HG02571 (cell line): ENCODE measurements around the gene MAP3K20.
"Not testable (repeated sequence)": the region's sequence is repeated elsewhere in the genome, so short reads cannot be mapped to it uniquely, and the experiment has no call there.

Source experiments
- ATAC-seq: cut with Tn5 transposase; IDR thresholded peaks from one replicate; pipeline ENCODE4 v1.9.1; 2021; ENCODE audit warnings: mild to moderate bottlenecking, moderate library complexity; ENCODE audit not compliant: unreplicated experiment

The MAP3K20 gene

DNA sequence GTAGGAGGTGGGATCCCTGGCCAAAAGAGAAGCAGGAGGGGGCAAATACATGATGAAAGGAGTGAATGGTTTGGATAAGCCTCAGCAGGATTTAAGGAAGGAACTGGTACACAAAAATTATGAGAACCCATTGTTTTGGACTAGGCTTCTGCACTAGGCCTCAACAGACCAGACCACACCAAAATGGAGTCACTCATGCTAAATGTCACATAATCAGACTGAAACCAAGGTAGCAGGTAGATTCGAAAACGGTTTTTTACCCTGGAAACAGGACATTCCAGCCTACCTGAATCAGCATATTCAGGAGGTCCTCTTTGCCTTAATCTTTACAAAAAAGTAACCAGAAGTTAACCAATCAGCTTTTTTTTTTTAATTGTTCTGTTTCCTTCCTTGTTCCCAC, 229.7 kb downstream of the MAP3K20 start:
- no peak for ATAC-seq

- peak; percentile 74 for ATAC-seq
Observed at GRCh38 chr2:173307293-173307692, 231.6 kb downstream of the MAP3K20 start.

DNA sequence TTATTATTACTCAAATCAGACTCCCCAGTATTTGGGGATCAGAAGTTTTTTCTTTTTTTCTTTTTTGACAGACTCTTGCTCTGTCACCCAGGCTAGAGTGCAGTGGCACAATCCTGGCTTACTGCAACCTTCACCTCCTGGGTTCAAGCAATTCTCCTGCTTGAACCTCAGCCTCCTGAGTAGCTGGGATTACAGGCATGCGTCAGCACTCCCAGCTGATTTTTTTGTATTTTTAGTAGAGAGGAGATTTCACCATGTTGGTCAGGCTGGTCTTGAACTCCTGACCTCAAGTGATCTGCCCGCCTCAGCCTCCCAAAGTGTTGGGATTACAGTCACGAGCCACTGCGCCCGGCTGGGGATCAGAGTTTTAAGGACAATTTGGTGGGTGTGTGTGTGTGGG, 233.7 kb downstream of the MAP3K20 start:
- not testable (repeated sequence) for ATAC-seq

DNA sequence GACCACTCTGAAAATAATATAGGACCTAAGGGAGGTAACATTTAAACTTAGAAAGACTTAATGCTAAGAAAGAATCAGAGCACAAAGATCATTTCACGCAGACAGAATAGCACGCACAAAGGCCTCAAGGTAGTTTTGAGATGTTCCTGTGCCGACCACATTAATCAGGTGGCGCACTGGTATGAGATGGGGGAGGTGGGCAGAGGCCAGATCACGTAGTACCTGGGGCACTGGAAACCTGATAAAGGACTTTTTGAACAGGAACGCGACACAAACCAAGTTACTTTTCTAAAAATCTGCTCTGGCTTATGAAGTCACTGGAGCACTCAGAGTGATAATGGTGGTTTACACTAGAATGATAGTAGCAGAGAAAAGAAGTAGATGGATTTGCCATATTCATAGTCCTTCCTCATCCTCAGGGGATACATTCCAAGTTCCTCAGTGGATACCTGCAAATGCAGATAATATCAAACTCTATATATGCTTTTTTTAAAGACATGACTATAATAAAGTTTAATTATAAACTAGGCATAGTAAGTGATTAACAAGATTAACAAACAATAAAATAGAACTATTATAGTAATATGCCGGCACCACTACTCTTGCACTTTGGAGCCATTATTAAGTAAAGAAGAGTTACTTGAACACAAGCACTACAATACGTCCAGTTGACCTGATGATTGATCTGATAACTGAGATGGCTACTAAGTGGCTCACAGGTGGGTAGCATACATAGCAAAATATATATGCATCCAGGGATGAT, 236.4 kb downstream of the MAP3K20 start:
- no peak for ATAC-seq
